ENCODE measurements around the gene MED12L. TPM values are rescaled to one million over a fixed set of nuclear protein-coding genes. Genes with fewer than 3 reads are reported as not detected.

The MED12L gene
- total RNA-seq, 1 donor: 4.0 TPM

DNA sequence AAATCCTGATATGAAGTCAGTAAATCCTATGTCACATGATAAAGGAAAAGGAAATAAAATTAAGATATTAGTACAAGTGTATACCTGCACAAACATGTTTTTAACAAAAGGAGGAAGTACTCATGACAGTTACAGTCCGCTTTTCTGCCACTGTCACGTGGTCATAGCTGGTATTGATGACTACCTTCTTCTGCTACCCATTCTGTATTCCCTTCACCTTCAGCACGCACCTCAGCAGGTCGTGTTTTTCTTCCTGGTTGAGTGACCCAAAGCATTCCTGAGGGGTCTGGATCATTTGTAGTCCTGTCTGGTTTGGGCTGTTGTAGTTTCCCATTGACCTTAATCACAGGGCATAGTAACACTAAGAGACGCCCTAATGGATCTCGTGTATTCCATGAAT lies 334.3 kb downstream of the MED12L start:
- Histone ChIP-seq H3K4me3 (ENCODE audit: low read length) (no peak overlapping the region), H3K9me3 (ENCODE audit: low read depth, low read length) (no peaks in the 10 kb centered on the region), H3K4me1 (ENCODE audit: insufficient read depth, low read length) (peaks cover 6% of the 10 kb centered on the region), H3K27me3 (ENCODE audit: insufficient read depth, low read length) (no peaks in the 10 kb centered on the region)

DNA sequence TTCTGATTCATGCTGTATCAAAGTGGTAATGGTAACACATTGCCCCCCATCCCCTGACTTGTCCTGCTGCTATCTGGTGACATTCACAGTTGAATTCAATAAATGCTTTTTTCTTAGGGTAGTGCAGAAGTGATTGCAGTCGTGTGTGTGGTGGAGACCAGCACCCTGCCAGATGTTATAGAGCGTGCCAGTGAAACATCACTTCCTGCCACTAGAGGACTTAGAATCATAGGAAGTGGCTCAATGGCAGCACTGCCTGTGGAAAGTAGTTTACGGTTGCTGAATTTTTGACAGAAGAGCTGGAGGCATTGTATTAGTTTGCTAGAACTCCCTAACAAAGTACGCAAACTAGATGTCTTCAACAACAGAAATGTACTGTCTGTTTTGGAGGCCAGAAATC lies 336.5 kb downstream of the MED12L start:
- Histone ChIP-seq H3K4me3 (ENCODE audit: low read length) (no peak overlapping the region), H3K27me3 (ENCODE audit: insufficient read depth, low read length) (no peaks in the 10 kb centered on the region), H3K4me1 (ENCODE audit: insufficient read depth, low read length) (peaks cover 10% of the 10 kb centered on the region), H3K9me3 (ENCODE audit: low read depth, low read length) (no peaks in the 10 kb centered on the region)

DNA sequence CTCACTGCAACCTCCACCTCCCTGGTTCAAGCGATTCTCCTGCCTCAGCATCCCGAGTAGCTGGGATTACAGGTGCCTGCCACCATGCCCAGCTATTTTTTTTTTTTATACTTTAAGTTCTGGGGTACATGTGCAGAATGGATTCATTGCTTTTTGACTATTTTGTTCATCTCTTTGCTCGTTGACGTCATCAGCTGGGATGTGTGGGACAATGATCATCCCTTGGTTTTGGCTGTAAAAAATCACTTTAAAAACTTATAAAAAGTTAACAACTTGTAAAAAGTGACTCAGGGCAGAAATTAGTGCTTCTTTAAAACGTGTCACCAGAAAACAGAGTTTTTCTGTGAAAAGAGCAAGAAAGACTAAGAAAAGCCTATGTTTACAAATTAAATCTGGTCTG lies 337.6 kb downstream of the MED12L start:
- peaks cover 10% of the 10 kb centered on the region for H3K4me1 ChIP-seq (ENCODE audit: insufficient read depth, low read length)
- H3K4me3 ChIP-seq (ENCODE audit: low read length): no peak overlapping the region
- H3K27me3 ChIP-seq (ENCODE audit: insufficient read depth, low read length): no peaks in the 10 kb centered on the region
- H3K9me3 ChIP-seq (ENCODE audit: low read depth, low read length): no peaks in the 10 kb centered on the region

DNA sequence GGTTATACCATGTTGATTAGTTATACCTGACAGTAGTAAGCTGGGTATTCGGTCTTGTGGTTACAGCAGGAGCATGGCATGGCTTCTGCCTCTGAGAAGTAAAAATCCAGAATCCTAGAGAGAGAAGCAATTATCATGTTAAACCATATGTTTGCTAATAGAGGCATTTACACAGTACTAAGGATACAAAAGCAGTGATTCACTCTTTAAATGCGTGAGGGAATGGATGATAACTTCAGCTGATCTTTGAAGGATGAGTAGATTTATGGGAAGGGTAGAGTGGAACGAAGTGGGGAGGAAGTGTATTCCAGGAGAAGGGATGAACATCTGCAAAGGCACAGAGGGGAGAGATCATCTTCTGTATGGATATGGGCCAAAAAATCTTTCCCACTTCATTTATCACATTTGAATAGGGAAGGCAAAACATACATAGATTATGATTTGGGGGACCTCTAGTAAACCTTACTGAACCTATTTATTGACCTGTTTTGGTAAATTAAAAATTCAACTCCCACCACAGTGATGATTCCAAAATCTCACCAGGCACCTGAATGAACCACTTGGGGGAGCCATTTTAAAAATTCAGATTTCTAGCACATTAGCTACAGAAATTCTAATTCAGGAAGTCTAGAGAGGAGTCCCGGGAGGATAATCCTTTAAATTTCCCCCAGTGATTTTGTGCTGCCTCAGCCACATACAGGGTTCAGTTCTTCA lies 340.3 kb downstream of the MED12L start:
- H3K9me3 ChIP-seq (ENCODE audit: low read depth, low read length): no peaks in the 10 kb centered on the region
- H3K4me3 ChIP-seq (ENCODE audit: low read length): no peak overlapping the region
- H3K4me1 ChIP-seq (ENCODE audit: insufficient read depth, low read length): peaks cover 10% of the 10 kb centered on the region
- H3K27me3 ChIP-seq (ENCODE audit: insufficient read depth, low read length): no peaks in the 10 kb centered on the region

DNA sequence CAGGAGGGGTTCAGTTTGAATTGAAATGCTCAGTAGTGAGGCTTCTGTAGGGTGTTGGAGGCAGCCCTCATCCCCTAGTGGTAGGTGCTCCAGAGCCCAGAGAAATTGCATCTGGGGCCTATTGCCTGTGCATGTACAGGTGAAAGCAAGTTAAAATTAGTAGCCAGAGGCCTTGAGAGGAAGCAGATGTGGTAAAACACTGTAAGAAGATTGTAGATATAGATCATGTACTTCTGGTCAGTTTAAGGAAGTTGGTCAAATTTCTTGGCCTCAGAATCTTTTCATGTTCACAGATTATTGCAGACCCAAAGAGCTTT lies 340.8 kb downstream of the MED12L start:
- Histone ChIP-seq H3K27me3 (ENCODE audit: insufficient read depth, low read length) (no peaks in the 10 kb centered on the region), H3K9me3 (ENCODE audit: low read depth, low read length) (no peaks in the 10 kb centered on the region), H3K4me1 (ENCODE audit: insufficient read depth, low read length) (peaks cover 10% of the 10 kb centered on the region), H3K4me3 (ENCODE audit: low read length) (no peak overlapping the region)

DNA sequence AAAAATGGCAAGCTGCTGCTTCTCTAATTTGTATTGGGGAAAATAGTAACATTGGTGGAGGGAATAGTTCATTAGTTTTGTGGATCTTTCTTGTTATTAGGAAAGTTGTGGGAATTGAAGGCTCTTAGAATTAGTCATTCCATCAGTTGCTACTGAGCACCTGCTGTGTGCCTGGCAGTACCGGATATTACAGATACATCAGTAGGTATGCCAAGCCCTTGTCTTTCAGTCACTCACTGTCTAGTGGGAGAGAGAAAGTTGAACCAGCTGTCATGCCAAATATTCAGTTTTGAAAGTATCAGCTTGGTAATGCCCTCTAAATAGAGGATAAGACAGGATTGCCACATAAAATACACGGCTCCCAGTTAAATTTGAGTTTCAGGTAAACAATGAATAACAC lies 342.9 kb downstream of the MED12L start:
- no peaks in the 10 kb centered on the region for H3K27me3 ChIP-seq (ENCODE audit: insufficient read depth, low read length)
- no peak overlapping the region for H3K4me3 ChIP-seq (ENCODE audit: low read length)
- H3K4me1 ChIP-seq (ENCODE audit: insufficient read depth, low read length): peaks cover 5% of the 10 kb centered on the region
- no peaks in the 10 kb centered on the region for H3K9me3 ChIP-seq (ENCODE audit: low read depth, low read length)

DNA sequence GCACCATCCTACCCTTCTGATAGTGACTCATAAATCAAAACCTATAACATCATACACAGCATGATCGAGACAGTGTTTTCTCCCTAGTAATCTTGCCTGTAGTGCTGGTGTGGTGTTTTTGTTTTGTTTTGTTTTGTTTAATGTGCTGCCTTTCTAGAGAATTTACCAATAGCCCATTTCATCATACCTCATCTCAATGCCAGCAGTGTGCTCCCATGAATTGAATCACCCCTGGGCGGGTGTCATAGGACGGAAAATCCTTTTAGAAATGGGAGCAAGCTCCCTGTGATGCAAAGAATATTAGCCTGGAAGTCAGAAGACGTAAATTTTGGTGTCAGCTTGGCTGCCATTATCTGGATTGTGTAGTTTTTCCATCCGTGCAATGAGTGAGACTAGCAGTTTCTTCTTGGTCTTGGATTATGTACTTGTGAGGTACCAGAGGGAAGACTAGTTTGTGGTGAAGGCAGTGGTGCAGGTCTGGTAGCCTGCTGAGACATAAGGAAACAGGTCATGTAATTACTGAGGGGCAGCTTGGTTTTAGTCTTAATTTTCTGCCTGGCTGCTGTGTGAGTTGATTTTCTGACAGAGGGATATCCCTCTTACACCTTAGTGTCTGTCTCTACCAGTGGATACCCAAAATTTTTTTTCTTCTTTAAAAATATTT lies 345.5 kb downstream of the MED12L start:
- no peaks in the 10 kb centered on the region for H3K27me3 ChIP-seq (ENCODE audit: insufficient read depth, low read length)
- peaks cover 5% of the 10 kb centered on the region for H3K4me1 ChIP-seq (ENCODE audit: insufficient read depth, low read length)
- H3K4me3 ChIP-seq (ENCODE audit: low read length): no peak overlapping the region
- H3K9me3 ChIP-seq (ENCODE audit: low read depth, low read length): no peaks in the 10 kb centered on the region

DNA sequence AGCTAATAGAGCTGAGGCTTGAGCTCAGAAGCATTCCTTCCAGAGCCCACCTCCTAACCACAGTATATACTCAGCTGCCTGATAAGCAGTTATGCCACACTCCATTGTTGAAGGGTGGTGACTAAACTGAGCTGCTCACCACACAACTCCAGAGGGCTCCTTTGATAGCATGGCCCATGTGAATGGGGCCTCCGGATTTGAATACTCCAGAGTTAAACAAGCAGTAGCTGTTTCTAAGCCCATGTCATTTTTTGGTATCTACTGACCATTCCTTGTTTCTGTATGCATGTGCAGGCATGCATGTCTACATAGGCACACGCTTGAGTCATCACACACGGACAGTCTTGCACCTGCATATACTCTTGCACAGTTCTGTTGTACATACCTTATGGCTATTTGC lies 346.5 kb downstream of the MED12L start:
- Histone ChIP-seq H3K27me3 (ENCODE audit: insufficient read depth, low read length) (no peaks in the 10 kb centered on the region), H3K9me3 (ENCODE audit: low read depth, low read length) (no peaks in the 10 kb centered on the region), H3K4me3 (ENCODE audit: low read length) (no peak overlapping the region), H3K4me1 (ENCODE audit: insufficient read depth, low read length) (no peaks in the 10 kb centered on the region)

DNA sequence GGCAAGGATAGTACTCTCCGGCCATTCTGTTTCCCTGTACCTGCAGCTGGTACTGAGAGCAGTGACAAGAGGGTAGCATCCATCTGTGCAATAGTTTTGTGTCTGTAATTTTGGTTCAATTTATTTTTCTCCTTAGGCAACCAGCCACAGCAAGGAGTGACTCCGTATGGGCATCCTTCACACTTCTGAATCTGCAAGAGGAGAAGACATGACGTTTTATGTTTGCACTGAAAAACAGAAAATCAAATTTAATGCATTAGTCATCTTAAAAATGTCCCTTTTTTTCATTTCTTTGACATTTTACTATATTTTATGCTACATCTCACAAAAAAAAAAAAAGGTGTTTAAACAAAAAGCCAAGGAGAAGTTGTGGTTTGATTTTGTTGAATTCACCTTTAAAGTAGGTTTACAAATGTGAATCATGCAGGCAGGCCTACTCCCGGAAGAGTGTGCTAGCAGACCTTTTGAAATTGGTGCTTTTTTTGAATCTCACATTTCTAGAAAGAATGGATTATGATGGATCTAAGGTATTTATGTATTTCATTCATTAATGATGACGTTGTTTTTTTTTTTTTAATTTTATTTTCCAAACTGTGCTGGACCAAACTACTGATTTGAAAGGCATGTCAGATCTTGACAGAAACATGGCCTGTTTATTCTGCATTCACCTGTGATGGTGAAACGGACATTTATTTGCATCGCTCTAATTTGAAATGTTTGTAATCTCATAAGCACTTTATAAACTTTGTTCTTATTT lies 347.3 kb downstream of the MED12L start:
- Histone ChIP-seq H3K27me3 (ENCODE audit: insufficient read depth, low read length) (no peaks in the 10 kb centered on the region), H3K4me3 (ENCODE audit: low read length) (no peak overlapping the region), H3K4me1 (ENCODE audit: insufficient read depth, low read length) (no peaks in the 10 kb centered on the region), H3K9me3 (ENCODE audit: low read depth, low read length) (no peaks in the 10 kb centered on the region)

DNA sequence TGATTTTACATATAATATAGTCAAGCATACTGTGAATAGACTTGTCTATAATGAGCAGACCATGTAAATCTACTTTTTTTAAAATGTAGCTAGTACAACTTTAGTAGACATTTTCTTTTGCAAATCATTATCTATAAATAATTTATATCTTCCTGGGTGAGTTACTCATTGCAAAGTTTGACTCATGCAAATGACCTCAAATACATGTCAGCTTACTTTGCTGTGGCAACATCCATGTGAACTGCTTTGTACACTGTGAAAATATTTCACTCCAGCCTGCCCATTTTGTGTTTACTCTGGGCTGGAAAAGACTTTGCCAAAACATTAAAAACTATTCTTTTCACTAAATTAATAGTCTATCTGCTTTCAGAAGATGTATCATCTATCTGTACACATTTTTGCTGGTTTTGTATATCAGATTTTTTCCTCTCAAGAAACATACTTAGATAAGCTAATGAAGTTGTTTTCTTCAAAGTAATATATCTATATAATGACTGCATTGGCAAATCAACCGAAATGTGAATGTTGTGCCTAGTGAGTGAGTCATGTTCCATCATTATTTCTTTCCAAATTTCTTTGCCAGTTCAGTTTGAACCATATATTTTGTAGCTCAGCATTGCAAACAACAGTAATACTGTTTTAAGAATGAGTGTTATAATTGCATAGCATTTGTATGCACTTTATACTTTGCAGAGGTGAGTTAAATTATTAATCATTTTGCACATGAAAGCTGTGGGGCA lies 348.9 kb downstream of the MED12L start:
- no peak overlapping the region for H3K4me3 ChIP-seq (ENCODE audit: low read length)
- no peaks in the 10 kb centered on the region for H3K4me1 ChIP-seq (ENCODE audit: insufficient read depth, low read length)
- H3K9me3 ChIP-seq (ENCODE audit: low read depth, low read length): no peaks in the 10 kb centered on the region
- no peaks in the 10 kb centered on the region for H3K27me3 ChIP-seq (ENCODE audit: insufficient read depth, low read length)

DNA sequence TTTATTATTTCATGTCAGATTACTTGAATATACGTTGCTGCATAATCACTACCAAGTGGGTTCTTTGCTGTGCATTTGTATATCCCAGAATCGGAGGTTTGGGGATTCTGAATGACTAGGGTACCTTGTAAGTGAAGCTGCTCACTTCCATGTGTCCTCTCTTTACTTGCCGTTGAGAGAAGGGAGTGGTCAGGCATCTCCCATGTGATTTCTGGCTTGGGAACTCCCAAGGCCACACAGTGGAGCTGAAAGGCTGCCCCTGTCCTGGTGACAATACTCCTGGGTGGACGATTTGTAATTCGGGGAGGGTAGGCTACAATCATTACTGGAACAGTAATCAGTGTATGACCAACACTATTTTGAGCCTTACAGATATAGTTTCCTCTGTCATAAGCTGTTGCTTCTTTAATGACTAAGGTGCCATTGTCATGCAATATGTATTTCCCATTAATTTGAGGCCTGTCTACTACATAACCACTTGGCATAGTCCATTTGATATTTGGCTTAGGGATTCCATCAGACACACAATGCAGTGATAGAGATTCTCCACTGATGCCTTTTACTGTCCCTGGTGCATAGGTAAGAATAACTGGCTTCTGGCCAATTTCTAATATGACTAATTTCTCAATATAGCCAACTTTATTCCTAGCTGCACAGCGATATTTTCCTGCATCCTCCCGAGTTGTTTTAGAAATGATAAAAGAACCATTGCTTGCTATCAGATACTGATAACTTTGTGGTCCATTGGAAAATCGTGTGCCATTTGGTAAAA lies 351.4 kb downstream of the MED12L start:
- no peaks in the 10 kb centered on the region for H3K27me3 ChIP-seq (ENCODE audit: insufficient read depth, low read length)
- H3K9me3 ChIP-seq (ENCODE audit: low read depth, low read length): no peaks in the 10 kb centered on the region
- no peaks in the 10 kb centered on the region for H3K4me1 ChIP-seq (ENCODE audit: insufficient read depth, low read length)
- H3K4me3 ChIP-seq (ENCODE audit: low read length): no peak overlapping the region

DNA sequence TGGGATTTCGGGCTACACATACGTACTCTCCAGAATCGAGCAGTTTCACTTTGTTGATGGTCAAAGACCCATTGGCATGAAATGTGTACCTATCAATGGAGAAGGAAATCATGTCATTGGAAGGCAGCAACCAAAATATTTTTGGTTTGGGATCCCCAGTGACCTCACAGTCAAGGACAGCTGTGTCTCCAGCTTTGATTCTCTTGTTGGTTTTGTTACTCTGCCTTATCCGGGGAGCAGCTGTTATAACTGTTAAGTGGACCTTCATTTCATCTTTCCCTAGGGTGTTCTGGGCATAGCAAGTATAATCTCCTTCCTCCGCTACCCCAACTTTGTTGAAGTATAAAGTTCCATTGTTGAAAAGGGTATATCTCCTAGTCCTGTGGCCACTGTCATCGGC lies 352.4 kb downstream of the MED12L start:
- H3K9me3 ChIP-seq (ENCODE audit: low read depth, low read length): no peaks in the 10 kb centered on the region
- no peaks in the 10 kb centered on the region for H3K4me1 ChIP-seq (ENCODE audit: insufficient read depth, low read length)
- H3K4me3 ChIP-seq (ENCODE audit: low read length): no peak overlapping the region
- no peaks in the 10 kb centered on the region for H3K27me3 ChIP-seq (ENCODE audit: insufficient read depth, low read length)

DNA sequence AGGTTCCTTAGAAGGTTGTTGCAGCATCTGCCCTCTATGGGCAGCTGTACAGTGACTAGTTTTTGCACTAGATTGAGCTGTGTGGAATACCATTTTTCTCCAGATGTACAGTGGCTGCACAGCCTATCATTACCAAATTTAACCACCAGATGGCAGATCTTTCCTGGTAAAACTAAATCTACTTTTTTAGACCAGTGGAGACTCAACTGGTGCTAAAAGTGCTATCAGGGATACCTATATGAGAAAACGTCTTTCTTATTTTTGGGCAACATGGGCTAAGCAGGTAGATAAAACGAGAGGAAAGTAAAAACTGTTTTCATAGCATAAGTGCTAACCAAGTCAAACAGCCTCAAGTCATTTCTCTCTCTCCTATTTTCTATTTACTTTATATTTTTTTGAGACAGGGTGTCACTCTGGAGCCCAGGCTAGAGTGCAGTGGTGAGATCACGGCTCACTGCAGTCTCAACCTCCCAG lies 354.2 kb downstream of the MED12L start:
- Histone ChIP-seq H3K4me3 (ENCODE audit: low read length) (no peak overlapping the region), H3K27me3 (ENCODE audit: insufficient read depth, low read length) (no peaks in the 10 kb centered on the region), H3K4me1 (ENCODE audit: insufficient read depth, low read length) (peaks cover under 1% of the 10 kb centered on the region), H3K9me3 (ENCODE audit: low read depth, low read length) (no peaks in the 10 kb centered on the region)

DNA sequence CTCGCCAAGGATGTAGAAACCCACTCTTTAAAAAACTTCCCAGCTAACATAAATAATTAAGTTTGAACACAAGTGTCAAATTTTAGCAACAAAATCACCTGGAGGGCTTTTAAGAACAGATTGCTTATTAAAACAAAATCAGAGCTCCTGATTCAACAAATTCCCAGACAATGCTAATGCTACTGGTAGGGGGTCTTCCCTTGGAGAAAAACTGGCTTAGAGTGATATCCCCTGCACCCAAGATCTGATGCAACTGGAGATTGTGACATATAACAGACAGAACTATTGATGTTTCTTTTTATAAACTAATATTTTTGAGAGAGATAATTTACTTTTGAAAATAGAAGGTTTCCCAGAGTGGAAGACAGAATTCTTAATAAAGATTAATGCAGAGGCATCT lies 355.5 kb downstream of the MED12L start:
- H3K9me3 ChIP-seq (ENCODE audit: low read depth, low read length): no peaks in the 10 kb centered on the region

More for the DNA sequence above, 355.5 kb downstream of the MED12L start:
- Histone ChIP-seq H3K27me3 (ENCODE audit: insufficient read depth, low read length) (no peaks in the 10 kb centered on the region), H3K4me3 (ENCODE audit: low read length) (no peak overlapping the region), H3K4me1 (ENCODE audit: insufficient read depth, low read length) (peaks cover 13% of the 10 kb centered on the region)
